AG09309 (cell line): ENCODE data around the gene NEK6.

Experiments
- DNase-seq: peaks from one replicate; pipeline ENCODE4 v3.0.0-alpha.2; 2010; ENCODE audit warnings: low read depth
- H3K4me3 ChIP-seq: 2 replicates; pipeline ENCODE4 v1.5.1; 2011; ENCODE audit warnings: mild to moderate bottlenecking, low read depth, low read length, moderate library complexity; ENCODE audit not compliant: control insufficient read depth
- TF ChIP-seq, protein P1 (sequence below): IDR thresholded peaks from 2 replicates; pipeline ENCODE4 v1.5.1; 2011; ENCODE audit warnings: mild to moderate bottlenecking, low read depth, low read length, inconsistent platforms; ENCODE audit not compliant: insufficient read depth, control insufficient read depth; ENCODE audit errors: missing control alignments

The NEK6 gene

DNA sequence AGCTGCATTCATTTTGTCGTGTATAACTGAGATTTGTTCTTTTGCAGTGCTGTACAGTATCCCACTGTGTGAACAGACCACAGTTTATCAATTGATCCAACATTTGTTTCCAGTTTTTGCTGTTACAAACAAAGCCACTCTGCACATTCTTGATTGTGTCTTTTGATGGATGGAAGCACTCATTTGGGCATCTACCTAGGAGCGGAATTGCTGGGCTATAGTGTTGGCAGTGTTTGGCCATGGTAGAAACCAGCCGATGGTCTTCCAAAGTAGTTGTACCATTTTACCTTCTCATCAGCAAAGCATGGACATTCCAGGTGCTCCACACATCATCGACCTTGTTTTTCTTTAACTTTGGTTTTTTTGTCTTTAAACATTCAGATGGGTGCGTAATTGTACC is 79.8 kb downstream of the NEK6 start:
- TF ChIP-seq, protein P1, sequence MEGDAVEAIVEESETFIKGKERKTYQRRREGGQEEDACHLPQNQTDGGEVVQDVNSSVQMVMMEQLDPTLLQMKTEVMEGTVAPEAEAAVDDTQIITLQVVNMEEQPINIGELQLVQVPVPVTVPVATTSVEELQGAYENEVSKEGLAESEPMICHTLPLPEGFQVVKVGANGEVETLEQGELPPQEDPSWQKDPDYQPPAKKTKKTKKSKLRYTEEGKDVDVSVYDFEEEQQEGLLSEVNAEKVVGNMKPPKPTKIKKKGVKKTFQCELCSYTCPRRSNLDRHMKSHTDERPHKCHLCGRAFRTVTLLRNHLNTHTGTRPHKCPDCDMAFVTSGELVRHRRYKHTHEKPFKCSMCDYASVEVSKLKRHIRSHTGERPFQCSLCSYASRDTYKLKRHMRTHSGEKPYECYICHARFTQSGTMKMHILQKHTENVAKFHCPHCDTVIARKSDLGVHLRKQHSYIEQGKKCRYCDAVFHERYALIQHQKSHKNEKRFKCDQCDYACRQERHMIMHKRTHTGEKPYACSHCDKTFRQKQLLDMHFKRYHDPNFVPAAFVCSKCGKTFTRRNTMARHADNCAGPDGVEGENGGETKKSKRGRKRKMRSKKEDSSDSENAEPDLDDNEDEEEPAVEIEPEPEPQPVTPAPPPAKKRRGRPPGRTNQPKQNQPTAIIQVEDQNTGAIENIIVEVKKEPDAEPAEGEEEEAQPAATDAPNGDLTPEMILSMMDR = no peak
- DNase-seq = no peak
- no peak overlapping the region for H3K4me3 ChIP-seq

DNA sequence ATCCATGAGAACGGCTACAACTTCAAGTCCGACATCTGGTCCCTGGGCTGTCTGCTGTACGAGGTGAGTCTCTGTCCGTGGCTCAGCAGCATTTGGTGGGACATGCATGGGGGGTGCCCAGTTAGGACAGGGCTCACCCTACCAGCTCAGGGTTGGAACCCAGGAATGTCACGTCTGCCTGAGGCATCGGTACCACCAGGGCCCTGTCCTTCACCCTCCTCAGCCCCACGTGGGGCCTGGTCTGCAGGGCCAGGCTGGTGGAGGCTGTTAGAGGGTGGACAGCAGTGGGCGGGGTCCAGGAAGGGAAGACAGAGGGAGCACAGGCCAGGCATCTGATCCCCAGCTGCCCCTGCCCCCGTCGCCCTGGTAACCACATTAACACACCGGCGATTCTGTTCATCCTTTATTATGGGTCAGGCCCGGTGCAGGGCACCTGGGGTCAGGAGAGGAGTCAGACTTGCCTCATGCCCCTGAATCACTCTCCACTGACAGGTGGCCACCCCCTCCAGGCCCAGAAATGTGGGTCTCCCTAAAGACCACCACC is 81.9 kb downstream of the NEK6 start:
- DNase-seq = no peak
- TF ChIP-seq, protein P1 = no peak
- H3K4me3 ChIP-seq = no peak overlapping the region

DNA sequence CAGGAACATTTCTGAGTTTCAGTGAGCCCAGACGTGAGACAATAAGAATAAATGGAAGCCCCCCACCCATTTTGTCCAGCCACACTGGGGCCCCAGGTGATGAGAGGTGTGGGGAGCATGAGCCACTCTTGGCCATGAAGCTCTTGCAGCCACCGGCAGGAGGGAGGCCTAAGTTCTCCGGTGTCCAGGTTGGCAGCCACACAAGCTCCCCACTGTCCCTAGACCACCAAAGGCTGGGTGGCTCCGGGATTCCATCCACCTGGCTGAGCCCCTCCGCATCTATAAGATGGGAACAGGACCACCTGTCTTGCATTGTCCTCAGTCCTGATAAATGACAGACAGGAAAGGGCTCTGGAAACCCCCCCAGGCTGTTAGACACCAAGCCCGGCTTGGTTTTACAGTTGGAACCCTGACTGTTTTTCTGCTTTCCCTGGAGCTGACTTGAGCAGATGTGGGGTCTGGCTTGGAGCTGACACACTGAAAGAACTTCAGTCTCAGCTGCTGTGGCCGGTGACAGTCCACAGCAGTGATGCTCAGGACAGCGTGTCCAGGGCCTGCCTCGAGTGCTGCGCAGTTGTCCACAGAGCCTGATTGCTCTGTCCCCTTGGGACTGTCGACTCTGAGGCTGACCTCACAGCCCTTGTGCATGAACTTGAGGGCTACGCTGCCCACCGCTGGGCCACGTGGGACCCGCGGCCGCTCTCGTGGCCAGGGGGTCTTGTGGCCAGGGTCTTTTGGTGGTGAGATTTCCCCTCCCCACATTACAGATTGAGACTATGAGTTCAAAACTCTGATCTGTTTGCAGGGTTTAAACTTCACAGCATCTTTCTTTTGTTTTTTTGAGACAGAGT is 82.7 kb downstream of the NEK6 start:
- DNase-seq = no peak
- TF ChIP-seq, protein P1 = no peak
- H3K4me3 ChIP-seq = no peak overlapping the region

DNA sequence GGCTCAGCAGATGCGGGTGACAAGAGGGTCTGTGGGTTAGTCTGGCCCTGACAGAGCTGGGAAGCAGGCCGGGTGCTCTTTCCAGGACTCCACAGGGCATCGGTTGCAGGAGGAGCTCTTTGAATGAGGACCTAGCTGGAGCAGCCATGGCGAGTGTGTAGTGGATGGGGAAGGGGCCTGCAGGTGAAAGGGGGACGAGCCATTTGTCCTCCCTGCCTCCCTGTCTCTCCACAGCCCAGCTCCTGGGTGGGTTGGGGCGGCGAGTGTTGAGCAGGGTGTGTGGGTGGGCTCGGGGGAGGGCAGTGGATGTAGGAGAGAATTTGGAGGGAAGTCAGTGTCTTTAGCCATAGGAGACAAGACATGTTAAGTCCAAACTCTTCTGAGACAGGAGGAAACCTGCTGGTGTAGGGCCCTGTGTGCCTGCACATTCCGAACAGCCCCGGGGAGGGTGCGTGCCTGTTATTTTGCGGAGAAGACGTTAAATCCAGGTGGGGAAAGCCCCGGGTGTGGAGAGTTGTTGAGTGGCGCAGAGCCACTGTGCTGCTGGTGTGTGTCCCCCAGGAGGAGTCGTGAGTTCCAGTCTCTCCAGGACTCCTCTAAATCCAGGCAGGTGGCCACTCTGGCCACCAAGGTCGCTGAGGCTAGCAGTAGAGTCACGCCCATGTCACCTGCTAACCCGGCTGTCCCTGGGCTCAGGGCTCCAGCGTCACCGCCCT is 83.9 kb downstream of the NEK6 start:
- TF ChIP-seq, protein P1 = no peak
- H3K4me3 ChIP-seq = no peak overlapping the region
- no peak for DNase-seq

DNA sequence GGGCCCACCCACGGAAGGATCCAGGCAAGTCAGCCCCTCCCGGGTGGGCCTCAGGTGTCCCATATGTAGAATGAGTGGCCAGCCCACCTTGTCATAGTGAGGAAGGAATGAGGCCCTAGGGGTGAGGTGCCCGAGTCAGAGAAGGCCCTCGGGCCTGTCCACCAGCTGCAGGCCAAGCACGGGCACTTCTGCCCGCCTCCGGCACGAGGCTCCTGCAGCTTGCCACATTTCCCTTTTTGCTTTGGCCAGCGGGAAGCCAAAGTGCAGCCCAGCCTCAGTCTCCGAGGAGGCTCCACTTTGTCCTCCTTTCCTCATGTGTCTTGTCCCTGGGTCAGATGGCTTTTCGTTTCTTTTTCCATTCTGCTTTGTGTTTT is 84.6 kb downstream of the NEK6 start:
- H3K4me3 ChIP-seq = no peak overlapping the region
- TF ChIP-seq, protein P1 = no peak
- no peak for DNase-seq

DNA sequence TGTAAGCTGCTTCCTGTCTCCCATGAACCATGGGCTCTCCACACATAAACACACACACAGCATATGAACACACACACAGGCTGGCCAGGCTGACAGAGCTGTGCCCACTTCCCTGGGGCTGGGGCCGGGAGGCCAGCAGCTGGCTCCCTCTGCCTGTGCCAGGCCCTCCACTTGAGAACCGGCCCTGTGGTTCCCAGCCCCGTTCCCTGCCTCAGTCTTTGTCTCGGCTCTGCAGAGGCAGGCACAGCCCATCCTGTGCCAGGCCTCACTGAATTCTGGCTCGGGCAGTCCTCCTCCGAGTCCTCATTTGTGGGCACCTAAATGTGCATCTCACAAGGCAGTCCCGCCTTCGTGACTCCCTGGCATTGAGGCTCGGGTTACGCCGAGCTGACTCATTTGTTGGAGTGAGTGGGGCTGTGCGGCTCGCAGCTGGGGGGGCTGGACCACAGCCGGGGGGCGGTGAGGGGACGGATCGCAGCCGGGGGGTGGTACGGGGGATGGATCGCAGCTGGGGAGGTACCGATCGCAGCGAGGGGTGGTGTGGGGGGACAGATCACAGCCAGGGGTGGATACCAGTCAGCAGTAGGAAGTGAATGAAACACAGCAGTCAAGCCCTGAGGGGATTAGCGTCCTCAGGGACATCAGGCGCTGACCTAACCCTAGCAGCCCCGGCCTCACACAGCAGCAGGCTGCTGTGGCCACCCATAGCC is 85.2 kb downstream of the NEK6 start:
- H3K4me3 ChIP-seq = peak overlapping the region; percentile 2; the same call in 1 of the 2 replicates
- TF ChIP-seq, protein P1 = no peak
- DNase-seq = peak; percentile 77
